ENCODE measurements around the gene FFAR1. TPM values are rescaled to one million over a fixed set of nuclear protein-coding genes. Genes with fewer than 3 reads are reported as not detected.
A peak's percentile ranks its signal among the peaks of the same experiment; 100 is the strongest.

The FFAR1 gene
- total and polyA plus RNA-seq, 2 experiments from 2014 or later = not detected

GRCh38 chr19:35351411-35352176, 3.9 kb downstream of the FFAR1 start:
- H3K4me3 Mint-ChIP-seq = no peak overlapping the region
- Histone ChIP-seq H3K4me1 (ENCODE audit: insufficient read depth) (no peaks in the 10 kb centered on the region), H2AFZ (0 out of 2 replicates have a peak overlapping the region, but pooled peaks have one; percentile 95)

More at GRCh38 chr19:35351411-35352176, 3.9 kb downstream of the FFAR1 start:
- no peak overlapping the region for H3K4me3 ChIP-seq
- H3K4me2 ChIP-seq = no peak overlapping the region
- no peak overlapping the region for H3K27ac Mint-ChIP-seq
- H3K9me2 ChIP-seq (ENCODE audit: insufficient read depth) = no peaks in the 10 kb centered on the region
- no peaks in the 10 kb centered on the region for H3K27me3 ChIP-seq (ENCODE audit: insufficient read depth)
- peaks cover 12% of the 10 kb centered on the region for H3K4me1 Mint-ChIP-seq
- ATAC-seq (no peak), DNase-seq (ENCODE audit: low spot score) (no peak)
- no peak overlapping the region for H3K27ac ChIP-seq (ENCODE audit: low read depth)
- H3K36me3 Mint-ChIP-seq (ENCODE audit: low read depth) = no peaks in the 10 kb centered on the region
- peaks cover 24% of the 10 kb centered on the region for H3K27me3 Mint-ChIP-seq (ENCODE audit: insufficient read depth, low read depth, poor library complexity)
- H3F3A ChIP-seq (replicated peaks; ENCODE audit: low read depth) = no peaks in the 10 kb centered on the region
- no peaks in the 10 kb centered on the region for H4K20me1 ChIP-seq (replicated peaks; ENCODE audit: insufficient read depth)
- TF ChIP-seq EZH2phosphoT487 (IDR thresholded peaks at IDR 0.05; ENCODE audit: unreplicated experiment) = no peak
- no peak for TF ChIP-seq POLR2AphosphoS5 (IDR thresholded peaks at IDR 0.05; ENCODE audit: low read depth)
- TF ChIP-seq JUNB (IDR thresholded peaks at IDR 0.05; ENCODE audit: unreplicated experiment) = no peak
- TF ChIP-seq EZH2 (IDR thresholded peaks at IDR 0.05; ENCODE audit: low read depth, unreplicated experiment) = no peak
- no peak for TF ChIP-seq ZNF331 (CRISPR knock-in tag; IDR thresholded peaks at IDR 0.05; ENCODE audit: low read depth)
- TF ChIP-seq ZNF462 (CRISPR knock-in tag; IDR thresholded peaks at IDR 0.05) = no peak
- TF ChIP-seq ETS1 (IDR thresholded peaks at IDR 0.05) = no peak
- no peak for TF ChIP-seq STAT1 (IDR thresholded peaks at IDR 0.05; ENCODE audit: unreplicated experiment)
- no peak for TF ChIP-seq NANOG (IDR thresholded peaks at IDR 0.05; ENCODE audit: borderline replicate concordance)
- TF ChIP-seq CTCF (conservative IDR thresholded peaks at IDR 0.05; ENCODE audit: low read depth in 2 of 2) = no peak
- no peak for TF ChIP-seq CREB1 (CRISPR knock-in tag; IDR thresholded peaks at IDR 0.05; ENCODE audit: low read depth)
- no peak for TF ChIP-seq ZNF114 (CRISPR knock-in tag; IDR thresholded peaks at IDR 0.05)
- TF ChIP-seq REST (IDR thresholded peaks at IDR 0.05; ENCODE audit: unreplicated experiment) = no peak
- no peaks in the 10 kb centered on the region for H3K79me2 ChIP-seq (replicated peaks; ENCODE audit: insufficient read depth)
- H3K9me3 Mint-ChIP-seq = no peaks in the 10 kb centered on the region
- no peaks in the 10 kb centered on the region for H3K36me3 ChIP-seq (ENCODE audit: insufficient read depth)
